Effector CD4-positive, alpha-beta T cell (primary cell): ENCODE results near the gene ATF2.

Source experiments
- DNase-seq: peaks from one replicate; pipeline ENCODE4 v3.0.0-alpha.2; 2020

ATF2 gene

DNA sequence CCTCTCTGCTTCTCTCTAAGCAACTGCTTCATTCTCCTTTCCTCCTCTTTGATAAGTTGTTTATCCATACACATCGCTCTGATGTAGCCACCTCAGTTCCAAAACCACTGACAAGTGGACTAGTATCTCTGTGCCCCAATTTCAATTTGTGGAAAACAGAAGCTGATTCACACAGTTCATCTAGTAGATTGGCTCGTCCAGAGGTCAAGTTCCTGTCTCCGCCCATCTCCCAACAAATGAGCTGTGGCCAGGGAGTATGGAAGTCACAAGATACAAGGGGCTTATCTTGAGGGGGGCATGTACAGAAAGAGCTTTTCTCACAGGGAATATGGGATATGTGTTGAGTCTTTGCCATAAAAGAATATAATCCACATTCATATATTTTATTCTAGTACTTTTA, 145.1 kb downstream of the ATF2 start:
- DNase-seq = no peak
